LNCAP (cell line): Measurements from ENCODE around the gene PSPN.

Experiments used
- CTCF ChIP-seq: fragments of 450-650 bp; IDR thresholded peaks from 2 replicates; pipeline ENCODE4 v1.5.1; 2017; ENCODE audit warnings: mild to moderate bottlenecking

PSPN gene, protein sequence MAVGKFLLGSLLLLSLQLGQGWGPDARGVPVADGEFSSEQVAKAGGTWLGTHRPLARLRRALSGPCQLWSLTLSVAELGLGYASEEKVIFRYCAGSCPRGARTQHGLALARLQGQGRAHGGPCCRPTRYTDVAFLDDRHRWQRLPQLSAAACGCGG

DNA sequence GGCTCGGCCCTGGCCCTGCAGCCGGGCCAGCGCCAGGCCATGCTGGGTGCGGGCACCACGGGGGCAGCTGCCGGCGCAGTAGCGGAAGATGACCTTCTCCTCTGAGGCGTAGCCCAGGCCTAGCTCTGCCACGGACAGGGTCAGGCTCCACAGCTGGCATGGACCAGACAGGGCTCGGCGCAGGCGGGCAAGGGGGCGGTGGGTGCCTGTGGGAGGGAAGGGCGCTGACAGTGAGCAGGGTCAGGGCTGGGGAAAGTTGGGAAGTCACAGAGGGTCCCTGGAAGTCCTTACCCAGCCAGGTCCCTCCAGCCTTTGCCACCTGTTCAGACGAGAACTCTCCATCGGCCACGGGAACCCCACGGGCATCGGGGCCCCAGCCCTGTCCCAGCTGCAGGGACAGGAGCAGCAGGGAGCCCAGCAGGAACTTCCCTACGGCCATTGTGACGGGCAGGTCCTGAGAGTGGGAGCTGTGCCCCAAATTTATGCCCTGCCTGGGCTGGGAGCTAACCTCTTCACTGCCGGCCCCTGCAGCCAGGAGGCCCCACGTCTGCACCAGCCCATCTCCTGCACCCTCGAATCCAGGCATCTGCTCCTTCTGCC lies at the start of gene PSPN:
TSS of gene PSPN (minus strand) at position 523 of the 600 bp plus-strand sequence. CDS start at position 439, 84 bp downstream.
- no peak for TF ChIP-seq CTCF

DNA sequence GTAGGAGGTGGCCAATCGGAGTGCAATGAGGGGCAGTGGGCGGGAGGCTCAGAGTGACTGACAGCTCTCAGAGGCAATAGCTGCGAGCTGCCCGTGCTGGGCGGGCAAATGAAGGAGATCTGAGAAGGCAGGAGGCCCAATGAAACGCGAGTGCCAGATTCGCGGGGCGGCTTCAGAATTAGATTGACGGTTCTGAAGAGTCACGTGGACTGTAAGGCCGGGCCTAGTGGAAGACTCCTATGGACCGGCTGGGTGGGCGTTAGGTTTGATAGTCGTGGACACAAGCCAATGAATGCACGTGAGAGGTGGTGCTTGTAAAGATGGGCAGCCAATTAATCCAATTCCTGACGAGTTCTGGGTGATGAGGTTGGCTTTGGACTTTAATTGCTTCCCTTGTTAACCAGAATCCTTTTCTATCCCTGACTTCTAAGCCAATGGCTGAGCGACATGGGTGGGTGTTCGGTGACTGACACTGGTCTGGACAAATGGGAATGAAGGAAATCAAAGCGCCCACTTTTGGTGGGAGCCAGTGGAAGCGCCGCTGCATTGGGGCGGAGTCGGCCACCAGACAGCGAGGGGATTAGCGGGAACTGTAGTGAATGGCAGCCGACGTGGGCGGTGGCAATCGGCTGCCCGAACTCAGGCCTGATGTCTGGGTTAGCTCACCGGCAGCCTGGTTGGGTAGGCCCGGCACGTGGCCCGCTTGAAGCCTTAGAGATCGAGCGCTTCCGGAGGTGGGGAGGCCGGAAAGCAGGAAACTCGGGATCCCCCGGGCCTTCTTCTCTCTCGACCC lies 49.4 kb upstream of the PSPN start:
- no peak for TF ChIP-seq CTCF

GRCh38 chr19:6424195-6424938 lies 48.6 kb upstream of the PSPN start, which contains the start of gene KHSRP:
Gene KHSRP, minus strand, starts transcription at chr19:6424811. Its CDS starts 110 bp downstream, at chr19:6424701.
- TF ChIP-seq CTCF: no peak

DNA sequence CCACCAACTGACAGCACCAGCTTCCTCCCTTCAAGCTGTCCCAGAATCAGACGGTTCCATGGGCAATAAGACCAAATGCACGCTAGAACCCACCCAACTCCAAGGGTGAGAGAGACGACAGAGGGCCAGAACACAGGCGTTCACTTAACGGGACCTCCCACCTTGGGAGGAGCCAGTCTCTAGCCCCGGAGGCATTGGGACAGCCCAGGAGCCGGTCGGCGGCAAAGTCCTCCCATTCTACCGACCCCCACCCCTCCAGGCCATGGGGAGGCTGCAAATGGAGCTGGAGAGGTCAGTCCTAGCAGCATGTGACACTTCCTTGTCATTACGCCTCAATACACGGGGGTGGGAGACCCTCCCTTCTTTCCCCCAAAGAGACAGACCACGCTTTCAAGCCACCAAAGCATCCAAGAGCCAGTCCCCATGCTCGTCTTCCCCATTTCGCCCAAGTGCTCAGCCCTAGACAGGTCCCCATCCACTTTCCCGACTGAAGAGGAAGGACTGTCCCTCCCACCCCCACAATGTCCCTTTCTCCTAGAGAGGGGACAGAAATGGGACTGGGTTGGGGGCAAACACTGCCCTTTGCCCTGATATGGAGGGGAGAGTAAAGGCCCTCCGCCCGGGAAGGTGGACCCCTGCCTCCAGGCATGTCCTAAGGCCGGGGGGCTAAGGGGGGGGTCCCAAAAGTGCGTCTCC lies 47.9 kb upstream of the PSPN start:
- no peak for TF ChIP-seq CTCF

DNA sequence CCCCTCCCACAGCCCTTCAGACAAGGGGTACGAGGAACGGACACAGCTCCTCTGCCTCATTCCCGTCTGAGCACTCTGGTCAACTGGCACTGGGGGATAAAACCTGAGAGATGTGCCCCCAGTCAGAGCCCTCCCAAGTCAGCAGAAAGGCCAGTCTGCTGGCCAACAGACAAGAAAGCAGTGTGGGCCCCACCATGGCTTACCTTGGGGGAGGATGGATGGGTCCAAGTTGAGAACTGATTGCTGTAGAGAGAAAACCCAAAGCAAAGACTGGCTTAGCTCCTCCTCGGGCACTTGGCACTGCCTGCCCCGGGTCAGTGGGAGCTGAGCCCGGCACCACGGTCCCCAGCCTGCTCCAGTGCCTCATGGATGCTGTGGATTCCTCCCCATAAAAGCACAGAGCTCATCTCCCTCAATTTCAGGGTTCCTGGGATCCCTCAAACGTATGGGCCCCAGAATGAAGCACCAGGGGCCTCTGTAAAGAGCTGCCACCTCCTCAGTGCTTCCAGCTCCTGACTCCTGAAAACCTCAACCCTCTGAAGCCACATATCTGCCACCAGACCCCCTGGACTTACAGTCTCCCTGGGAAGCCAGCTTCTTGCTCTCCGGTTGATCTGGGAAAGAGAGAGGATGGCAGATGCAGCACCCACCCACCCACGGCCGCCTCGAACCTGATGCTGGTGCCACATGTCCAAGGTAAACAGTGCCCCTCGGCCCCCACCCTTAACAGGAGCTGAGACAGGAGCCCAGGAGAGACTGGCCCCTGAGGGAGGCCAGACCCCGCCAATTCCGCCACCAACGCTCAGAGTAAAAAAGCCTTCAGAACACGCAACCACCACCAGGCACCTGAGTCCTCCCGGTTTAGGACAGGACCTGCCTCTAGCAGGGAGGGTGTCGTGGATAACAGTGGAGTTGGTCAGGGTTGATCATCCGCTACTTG lies 45.6 kb upstream of the PSPN start:
- TF ChIP-seq CTCF: no peak

- TF ChIP-seq CTCF: no peak
Observed at GRCh38 chr19:6418562-6418932, 42.8 kb upstream of the PSPN start.
